Tibial nerve (tissue), 4 donors: ENCODE measurements around the gene SCAMP2. TPM values are rescaled to one million over a fixed set of nuclear protein-coding genes. Genes with fewer than 3 reads are reported as not detected.

ENCODE experiments used
- DNase-seq, 2 donors: peaks; one replicate each; pipeline ENCODE4 v3.0.0-alpha.2; 2019; ENCODE audit warnings: low spot score in 2 of 2
- H3K27ac ChIP-seq, 4 donors: fragments of 200-600 bp; sonication (generic) in 3 of 4; one replicate each; pipeline ENCODE4 v1.5.1; 2017 to 2019; ENCODE audit warnings: mild to moderate bottlenecking in 1 of 4
- H3K27me3 ChIP-seq, 2 donors: fragments of 200-600 bp; sonication (generic) in 1 of 2; one replicate each; pipeline versions ENCODE4 v1.5.1 to v1.6.0; 2017 to 2019
- H3K36me3 ChIP-seq, 3 donors: fragments of 200-600 bp; sonication (generic); one replicate each; pipeline ENCODE4 v1.5.1; 2018 to 2019
- H3K4me1 ChIP-seq, 4 donors: fragments of 200-600 bp; sonication (generic) in 3 of 4; one replicate each; pipeline ENCODE4 v1.5.1; 2017 to 2019
- H3K4me3 ChIP-seq, 4 donors: fragments of 200-600 bp; sonication (generic) in 3 of 4; one replicate each; pipeline ENCODE4 v1.5.1; 2017 to 2019; ENCODE audit warnings: mild to moderate bottlenecking in 1 of 4, moderate library complexity in 1 of 4
- H3K9me3 ChIP-seq, 4 donors: fragments of 200-600 bp; sonication (generic) in 3 of 4; one replicate each; pipeline ENCODE4 v1.5.1; 2017 to 2019
- EP300 ChIP-seq, 2 donors: sonication (generic); formaldehyde crosslinking; IDR thresholded peaks; one replicate each; pipeline ENCODE4 v1.6.1; 2017; ENCODE audit warnings: antibody characterized with exemption in 2 of 2, mild to moderate bottlenecking in 1 of 2
- POLR2A ChIP-seq, 2 donors: fragments of 450-650 bp; IDR thresholded peaks; one replicate each; pipeline ENCODE4 v1.6.1; 2017; ENCODE audit warnings: antibody characterized with exemption in 2 of 2, mild to moderate bottlenecking in 2 of 2, moderate library complexity in 2 of 2
- WGBS, 2 donors: methylation state at CpG; one replicate each; pipeline ENCODE4 v1.1.5; 2018; 5-methylcytosine and 5-hydroxymethylcytosine counted together
- small RNA-seq: library from RNA; depleted of rRNA; stranded (forward); fragments of <200 nt; gene quantifications from one replicate; pipeline ENCODE3, GENCODE V24; 2016
- total RNA-seq, 4 donors: library from RNA; depleted of rRNA; stranded (reverse); fragments of >200 nt; gene quantifications; one replicate each; pipeline ENCODE4 v1.1.0, GENCODE V29; 2016
- TF ChIP-seq, protein P1 (sequence below), 5 experiments: fragments of 200-600 bp in 3 of 5; fragments of 450-650 bp in 2 of 5; sonication (generic) in 3 of 5; IDR thresholded peaks; one replicate each; pipeline ENCODE4 v1.5.1; 2016 to 2019; ENCODE audit warnings: antibody characterized with exemption in 5 of 5, mild to moderate bottlenecking in 3 of 5, moderate library complexity in 2 of 5

The SCAMP2 gene
- total RNA-seq, 4 donors from 2014 or later, result 47.6 to 72.0 (median 65.7) TPM

DNA sequence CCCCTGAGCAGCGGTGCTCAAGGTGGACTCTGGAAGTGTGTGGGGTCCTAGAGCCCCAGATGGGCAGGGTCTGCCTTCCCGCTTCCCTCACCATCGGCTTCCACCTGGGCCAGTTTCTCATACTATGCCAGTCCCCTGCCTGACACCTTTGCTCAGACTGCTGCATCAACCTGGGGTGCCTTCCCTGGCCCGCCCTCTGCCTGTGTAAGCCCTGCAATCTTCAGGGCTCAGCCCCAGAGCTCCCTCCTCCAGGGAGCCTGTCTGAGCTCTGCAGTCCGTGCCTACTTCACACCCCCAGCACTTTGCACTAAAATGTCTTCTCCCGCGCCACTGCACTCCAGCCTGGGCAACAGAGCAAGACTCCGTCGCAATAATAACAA lies 78.2 kb downstream of the SCAMP2 start:
- whole genome bisulfite sequencing, 2 donors, result 91 to 94% methylated on average over 9 of the region's 9 CpGs
- H3K4me1 ChIP-seq, result peaks cover 0 to 66% (median 50%) of the 10 kb centered on the region in 4 donors
- no peak for DNase-seq
- peaks cover 0 to 19% (median 5%) of the 10 kb centered on the region in 3 donors for H3K36me3 ChIP-seq
- TF ChIP-seq POLR2A (IDR thresholded peaks at IDR 0.05) (no peak), EP300 (IDR thresholded peaks at IDR 0.05) (no peak)
- TF ChIP-seq, protein P1, sequence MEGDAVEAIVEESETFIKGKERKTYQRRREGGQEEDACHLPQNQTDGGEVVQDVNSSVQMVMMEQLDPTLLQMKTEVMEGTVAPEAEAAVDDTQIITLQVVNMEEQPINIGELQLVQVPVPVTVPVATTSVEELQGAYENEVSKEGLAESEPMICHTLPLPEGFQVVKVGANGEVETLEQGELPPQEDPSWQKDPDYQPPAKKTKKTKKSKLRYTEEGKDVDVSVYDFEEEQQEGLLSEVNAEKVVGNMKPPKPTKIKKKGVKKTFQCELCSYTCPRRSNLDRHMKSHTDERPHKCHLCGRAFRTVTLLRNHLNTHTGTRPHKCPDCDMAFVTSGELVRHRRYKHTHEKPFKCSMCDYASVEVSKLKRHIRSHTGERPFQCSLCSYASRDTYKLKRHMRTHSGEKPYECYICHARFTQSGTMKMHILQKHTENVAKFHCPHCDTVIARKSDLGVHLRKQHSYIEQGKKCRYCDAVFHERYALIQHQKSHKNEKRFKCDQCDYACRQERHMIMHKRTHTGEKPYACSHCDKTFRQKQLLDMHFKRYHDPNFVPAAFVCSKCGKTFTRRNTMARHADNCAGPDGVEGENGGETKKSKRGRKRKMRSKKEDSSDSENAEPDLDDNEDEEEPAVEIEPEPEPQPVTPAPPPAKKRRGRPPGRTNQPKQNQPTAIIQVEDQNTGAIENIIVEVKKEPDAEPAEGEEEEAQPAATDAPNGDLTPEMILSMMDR (IDR thresholded peaks at IDR 0.05), result no peak
- peak overlapping the region in 1 of 4 donors; percentile 1 for H3K27ac ChIP-seq
- H3K9me3 ChIP-seq, result no peaks in the 10 kb centered on the region
- H3K4me3 ChIP-seq, result no peak overlapping the region
- H3K27me3 ChIP-seq, result no peaks in the 10 kb centered on the region

DNA sequence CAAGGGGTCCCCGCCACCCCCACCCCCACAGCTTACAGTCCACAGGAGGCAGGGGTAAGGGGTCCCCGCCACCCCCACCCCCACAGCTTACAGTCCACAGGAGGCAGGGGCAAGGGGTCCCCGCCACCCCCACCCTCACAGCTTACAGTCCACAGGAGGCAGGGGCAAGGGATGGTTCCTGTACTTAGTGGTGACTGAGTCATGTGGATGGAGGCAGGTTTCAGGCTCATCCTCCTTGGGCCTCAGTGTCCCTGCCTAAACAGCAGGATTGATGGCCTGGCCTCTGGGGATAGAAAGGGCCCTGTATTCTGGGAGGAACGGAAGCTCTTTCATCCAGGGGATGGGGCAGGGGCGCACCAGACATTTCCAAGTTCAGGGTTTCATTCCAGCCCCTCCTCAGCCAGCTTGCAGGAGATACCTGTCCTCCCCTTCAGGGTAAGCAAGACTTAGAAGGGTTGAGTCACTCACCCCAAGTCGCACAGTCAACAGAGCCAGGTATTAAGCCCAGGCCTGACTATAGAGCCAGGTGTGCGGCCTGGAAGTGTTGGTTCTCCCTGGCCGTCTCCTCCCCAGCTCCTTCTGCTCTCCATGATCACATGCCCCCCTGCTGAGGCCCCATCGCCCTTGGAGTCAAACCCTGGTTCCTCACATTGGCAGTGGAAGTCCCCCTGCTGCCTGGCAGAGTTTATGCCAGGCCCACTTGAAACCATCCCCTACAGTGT lies 78.8 kb downstream of the SCAMP2 start:
- DNase-seq, result no peak
- Histone ChIP-seq H3K36me3 (peaks cover 0 to 13% (median 4%) of the 10 kb centered on the region in 3 donors), H3K27ac (peak overlapping the region in 1 of 4 donors; percentile 88), H3K4me1 (peaks cover 0 to 66% (median 50%) of the 10 kb centered on the region in 4 donors), H3K4me3 (no peak overlapping the region), H3K27me3 (no peaks in the 10 kb centered on the region), H3K9me3 (no peaks in the 10 kb centered on the region)
- no peak for TF ChIP-seq POLR2A (IDR thresholded peaks at IDR 0.05)
- WGBS, 2 donors, result 85 to 90% methylated on average over 6 to 7 of the region's 9 CpGs

Small RNAs within 50 kb of the gene (small RNA-seq; reads per million reads assigned to genes)
- gene CPLX3 (not detected), gene MIR6882 (0.38 reads per million)

Other genes starting within 250 kb of the SCAMP2 start
- gene EDC3, start 177.3 kb downstream of the SCAMP2 start, total RNA-seq, result 10 to 100 TPM; 14.4 to 18.8 (median 17.2) TPM
- 1 to 10 TPM in 3 of 4 donors, under 1 TPM in 1; 0.44 to 5.1 (median 2.9) TPM for gene CYP1A1, start 147.8 kb downstream of the SCAMP2 start, total RNA-seq
- gene CYP1A2, start 124.5 kb downstream of the SCAMP2 start, total RNA-seq, result not detected
- gene CSK, start 91.3 kb downstream of the SCAMP2 start, total RNA-seq, result 10 to 100 TPM; 14.9 to 56.4 (median 24.5) TPM
- under 1 TPM in 1 of 4 donors, not detected in 3; 0.42 TPM for gene LMAN1L, start 60.5 kb downstream of the SCAMP2 start, total RNA-seq
- gene CPLX3, start 46.7 kb downstream of the SCAMP2 start, total RNA-seq, result not detected
- gene ULK3, start 30.2 kb downstream of the SCAMP2 start, total RNA-seq, result 10 to 100 TPM; 42.6 to 86.7 (median 48.9) TPM
- gene MPI, start 16.7 kb upstream of the SCAMP2 start, total RNA-seq, result 10 to 100 TPM; 42.4 to 79.3 (median 60.8) TPM
- 10 to 100 TPM; 59.4 to 84.6 (median 80.7) TPM for gene FAM219B, start 33.5 kb upstream of the SCAMP2 start, total RNA-seq
- 10 to 100 TPM; 27.8 to 51.3 (median 32.1) TPM for gene COX5A, start 64.7 kb upstream of the SCAMP2 start, total RNA-seq
- gene RPP25, start 83.4 kb upstream of the SCAMP2 start, total RNA-seq, result 10 to 100 TPM; 10.1 to 15.9 (median 13.0) TPM
- gene SCAMP5, start 122.2 kb upstream of the SCAMP2 start, total RNA-seq, result 10 to 100 TPM in 2 of 4 donors, 1 to 10 TPM in 2; 1.5 to 14.1 (median 8.8) TPM
- 10 to 100 TPM; 19.8 to 42.5 (median 36.4) TPM for gene PPCDC, start 150.2 kb upstream of the SCAMP2 start, total RNA-seq